MM.1S (cell line): Measurements from ENCODE around the gene CELF5.

ENCODE experiments used
- DNase-seq: peaks from one replicate; pipeline ENCODE4 v3.0.0-alpha.2; 2015
- H2AFZ ChIP-seq: fragments of 300-600 bp; sonication (generic); 2 replicates; pipeline ENCODE4 v1.6.0; 2016; ENCODE audit warnings: antibody characterized with exemption, low read length
- H3F3A ChIP-seq: fragments of 300-600 bp; sonication (generic); 2 replicates; pipeline ENCODE4 v1.6.1; 2016; ENCODE audit warnings: mild to moderate bottlenecking, antibody characterized with exemption, low read length, moderate library complexity, mixed read lengths; ENCODE audit not compliant: insufficient read depth
- H3K27ac ChIP-seq: fragments of 300-600 bp; sonication (generic); 2 replicates; pipeline ENCODE4 v1.5.1; 2016; ENCODE audit warnings: mild to moderate bottlenecking, low read length
- H3K27me3 ChIP-seq: fragments of 300-600 bp; sonication (generic); replicated peaks from 2 replicates; pipeline ENCODE4 v1.6.0; 2016; ENCODE audit warnings: low read length; ENCODE audit not compliant: insufficient read depth
- H3K36me3 ChIP-seq: fragments of 300-600 bp; sonication (generic); replicated peaks from 2 replicates; pipeline ENCODE4 v1.6.1; 2016; ENCODE audit warnings: mild to moderate bottlenecking, low read length, mixed read lengths; ENCODE audit not compliant: insufficient read depth
- H3K4me1 ChIP-seq: fragments of 300-600 bp; sonication (generic); 2 replicates; pipeline ENCODE4 v1.6.1; 2016; ENCODE audit warnings: low read length, mixed read lengths
- H3K4me2 ChIP-seq: fragments of 300-600 bp; sonication (generic); 2 replicates; pipeline ENCODE4 v1.6.0; 2016; ENCODE audit warnings: low read depth, low read length
- H3K4me3 ChIP-seq: fragments of 300-600 bp; sonication (generic); 2 replicates; pipeline ENCODE4 v1.5.1; 2016; ENCODE audit warnings: low read length, mixed read lengths
- H3K79me2 ChIP-seq: fragments of 300-600 bp; sonication (generic); 2 replicates; pipeline ENCODE4 v1.6.1; 2016; ENCODE audit warnings: mixed run types, low read length, mixed read lengths
- H3K9ac ChIP-seq: fragments of 300-600 bp; sonication (generic); 2 replicates; pipeline ENCODE4 v1.6.1; 2016; ENCODE audit warnings: low read length, mixed read lengths
- H3K9me2 ChIP-seq: fragments of 300-600 bp; sonication (generic); replicated peaks from 2 replicates; pipeline ENCODE4 v1.6.1; 2016; ENCODE audit warnings: mild to moderate bottlenecking, low read length, mixed read lengths; ENCODE audit not compliant: insufficient read depth
- H3K9me3 ChIP-seq: fragments of 300-600 bp; sonication (generic); replicated peaks from 2 replicates; pipeline ENCODE4 v1.6.1; 2016; ENCODE audit warnings: mild to moderate bottlenecking, low read length, mixed read lengths; ENCODE audit not compliant: insufficient read depth
- H4K20me1 ChIP-seq: fragments of 300-600 bp; sonication (generic); 2 replicates; pipeline ENCODE4 v1.6.1; 2016; ENCODE audit warnings: mild to moderate bottlenecking, low read length, moderate library complexity, mixed read lengths; ENCODE audit not compliant: insufficient read depth
- EZH2 ChIP-seq: fragments of 300-600 bp; sonication (generic); optimal IDR thresholded peaks from 2 replicates; pipeline ENCODE3; 2017; ENCODE audit warnings: low read depth, mild to moderate bottlenecking, antibody characterized with exemption, low read length, mixed read lengths
- EZH2phosphoT487 ChIP-seq: fragments of 300-600 bp; sonication (generic); IDR thresholded peaks from 2 replicates; pipeline ENCODE4 v1.6.1; 2018; ENCODE audit warnings: antibody characterized with exemption, low read length
- TF ChIP-seq, protein P1 (sequence below): fragments of 300-600 bp; sonication (generic); IDR thresholded peaks from 2 replicates; pipeline ENCODE4 v1.5.1; 2016; ENCODE audit warnings: antibody characterized with exemption, low read length, mixed read lengths

Gene CELF5

DNA sequence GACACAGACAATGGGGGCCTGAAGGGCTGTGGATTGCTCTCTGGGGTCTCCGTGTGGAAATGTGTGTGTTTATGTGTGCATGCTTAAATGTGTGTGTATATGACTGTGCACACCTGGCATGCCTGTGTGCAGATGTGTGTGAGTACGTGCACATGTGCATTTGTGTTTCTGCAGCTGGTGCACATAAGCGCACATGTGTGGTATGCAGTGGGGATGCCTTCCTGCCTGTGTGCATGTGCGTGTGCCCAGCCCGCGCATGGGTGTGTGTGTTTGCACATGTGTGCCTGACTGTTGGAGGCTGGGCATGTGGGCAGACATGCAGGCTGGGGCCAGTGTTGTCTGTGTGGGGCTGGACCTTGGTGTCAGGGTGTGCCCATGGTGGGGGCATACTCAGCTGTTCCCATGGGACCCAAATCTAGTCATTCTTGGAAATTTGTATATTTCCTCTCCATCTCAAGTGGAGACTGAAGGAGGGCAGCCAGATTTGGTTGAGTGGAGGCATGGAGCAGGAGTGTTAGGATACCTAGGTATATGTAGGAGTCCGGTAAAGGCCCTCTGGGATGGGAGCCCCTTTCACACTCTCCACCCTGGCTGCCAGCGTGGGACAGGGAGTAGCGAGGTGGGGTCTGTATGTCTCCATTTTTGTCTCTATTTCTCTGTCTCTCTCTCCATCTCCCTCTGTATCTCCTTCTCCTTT lies 49.9 kb downstream of the CELF5 start:
- H3K36me3 ChIP-seq: no peaks in the 10 kb centered on the region
- H3K4me1 ChIP-seq: no peaks in the 10 kb centered on the region
- H3K4me2 ChIP-seq: no peak overlapping the region
- TF ChIP-seq EZH2phosphoT487 (no peak), EZH2 (no peak)
- TF ChIP-seq, protein P1, sequence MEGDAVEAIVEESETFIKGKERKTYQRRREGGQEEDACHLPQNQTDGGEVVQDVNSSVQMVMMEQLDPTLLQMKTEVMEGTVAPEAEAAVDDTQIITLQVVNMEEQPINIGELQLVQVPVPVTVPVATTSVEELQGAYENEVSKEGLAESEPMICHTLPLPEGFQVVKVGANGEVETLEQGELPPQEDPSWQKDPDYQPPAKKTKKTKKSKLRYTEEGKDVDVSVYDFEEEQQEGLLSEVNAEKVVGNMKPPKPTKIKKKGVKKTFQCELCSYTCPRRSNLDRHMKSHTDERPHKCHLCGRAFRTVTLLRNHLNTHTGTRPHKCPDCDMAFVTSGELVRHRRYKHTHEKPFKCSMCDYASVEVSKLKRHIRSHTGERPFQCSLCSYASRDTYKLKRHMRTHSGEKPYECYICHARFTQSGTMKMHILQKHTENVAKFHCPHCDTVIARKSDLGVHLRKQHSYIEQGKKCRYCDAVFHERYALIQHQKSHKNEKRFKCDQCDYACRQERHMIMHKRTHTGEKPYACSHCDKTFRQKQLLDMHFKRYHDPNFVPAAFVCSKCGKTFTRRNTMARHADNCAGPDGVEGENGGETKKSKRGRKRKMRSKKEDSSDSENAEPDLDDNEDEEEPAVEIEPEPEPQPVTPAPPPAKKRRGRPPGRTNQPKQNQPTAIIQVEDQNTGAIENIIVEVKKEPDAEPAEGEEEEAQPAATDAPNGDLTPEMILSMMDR: no peak
- H4K20me1 ChIP-seq: no peaks in the 10 kb centered on the region
- no peak for DNase-seq
- H3K9me2 ChIP-seq: no peaks in the 10 kb centered on the region
- H3K9me3 ChIP-seq: no peaks in the 10 kb centered on the region
- H3K9ac ChIP-seq: no peak overlapping the region
- H3F3A ChIP-seq: no peaks in the 10 kb centered on the region
- H3K4me3 ChIP-seq: no peak overlapping the region
- H3K27ac ChIP-seq: no peak overlapping the region
- peaks cover 76% of the 10 kb centered on the region for H3K27me3 ChIP-seq
- H3K79me2 ChIP-seq: no peaks in the 10 kb centered on the region
- no peak overlapping the region for H2AFZ ChIP-seq

GRCh38 chr19:3274942-3275582 lies 50.6 kb downstream of the CELF5 start:
- H3K4me1 ChIP-seq: no peaks in the 10 kb centered on the region
- H3K79me2 ChIP-seq: no peaks in the 10 kb centered on the region
- no peak overlapping the region for H2AFZ ChIP-seq
- H3K27ac ChIP-seq: no peak overlapping the region
- no peaks in the 10 kb centered on the region for H3K9me3 ChIP-seq
- no peaks in the 10 kb centered on the region for H3K9me2 ChIP-seq
- H3K36me3 ChIP-seq: no peaks in the 10 kb centered on the region
- H3K9ac ChIP-seq: no peak overlapping the region
- H3F3A ChIP-seq: no peaks in the 10 kb centered on the region
- no peak for TF ChIP-seq EZH2
- TF ChIP-seq, protein P1: peak; percentile 38
- H3K4me2 ChIP-seq: peak overlapping the region; percentile 19; the same call in 1 of the 2 replicates
- H3K27me3 ChIP-seq: peaks cover 76% of the 10 kb centered on the region
- H4K20me1 ChIP-seq: no peaks in the 10 kb centered on the region
- 0 out of 2 replicates have a peak overlapping the region, but pooled peaks have one; percentile 40 for H3K4me3 ChIP-seq
- DNase-seq: no peak

DNA sequence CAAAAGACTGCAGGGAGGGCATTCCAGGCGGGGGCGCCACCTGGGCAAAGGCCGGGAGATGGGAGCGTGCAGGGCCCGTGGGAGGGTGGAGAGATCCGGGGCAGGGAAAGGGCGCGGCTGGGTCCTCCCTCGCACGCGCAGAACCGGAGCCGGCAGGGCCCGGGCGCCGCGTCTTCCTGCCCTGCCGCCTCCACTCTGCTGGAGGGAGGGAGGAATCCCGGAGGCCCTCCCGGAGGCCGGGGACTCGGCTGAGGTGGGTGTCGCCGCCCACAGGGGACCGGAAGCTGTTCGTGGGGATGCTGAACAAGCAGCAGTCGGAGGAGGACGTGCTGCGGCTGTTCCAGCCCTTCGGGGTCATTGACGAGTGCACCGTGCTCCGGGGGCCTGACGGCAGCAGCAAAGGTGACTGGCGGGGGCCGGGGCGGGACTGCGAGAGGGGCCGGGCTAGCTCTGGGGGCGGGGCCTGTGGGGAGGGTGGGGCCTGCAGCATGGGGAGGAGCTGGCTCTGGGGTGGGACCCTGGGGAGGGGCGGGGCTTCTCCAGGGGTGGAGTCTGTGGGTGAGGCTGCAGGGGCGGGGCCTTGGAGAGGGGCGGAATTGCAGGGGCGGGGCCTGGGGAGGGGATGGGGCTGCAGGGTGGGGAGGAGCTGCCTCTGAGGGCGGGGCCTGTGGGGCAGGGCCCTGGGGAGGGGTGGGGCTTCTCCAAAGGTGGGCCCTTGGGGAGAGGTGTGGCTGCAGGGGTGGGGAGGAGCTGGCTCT lies 51.3 kb downstream of the CELF5 start:
- H3K4me1 ChIP-seq: no peaks in the 10 kb centered on the region
- H3K9ac ChIP-seq: no peak overlapping the region
- peaks cover 80% of the 10 kb centered on the region for H3K27me3 ChIP-seq
- H3K4me2 ChIP-seq: peak overlapping the region; percentile 19; the same call in 1 of the 2 replicates
- H3K4me3 ChIP-seq: 0 out of 2 replicates have a peak overlapping the region, but pooled peaks have one; percentile 40
- no peak for TF ChIP-seq EZH2phosphoT487
- TF ChIP-seq, protein P1: no peak
- TF ChIP-seq EZH2: no peak
- no peaks in the 10 kb centered on the region for H3K9me3 ChIP-seq
- H3F3A ChIP-seq: no peaks in the 10 kb centered on the region
- no peaks in the 10 kb centered on the region for H3K79me2 ChIP-seq
- no peaks in the 10 kb centered on the region for H4K20me1 ChIP-seq
- no peak overlapping the region for H3K27ac ChIP-seq
- 0 out of 2 replicates have a peak overlapping the region, but pooled peaks have one; percentile 30 for H2AFZ ChIP-seq
- no peaks in the 10 kb centered on the region for H3K9me2 ChIP-seq
- no peaks in the 10 kb centered on the region for H3K36me3 ChIP-seq
- peak; percentile 31 for DNase-seq
